DOHH2 (cell line): ENCODE data around the gene ANP32B.

ENCODE experiments used
- H3F3A ChIP-seq: fragments of 200-600 bp; sonication (generic), shearing (Covaris generic); 2 replicates; pipeline ENCODE4 v1.6.0; 2016; ENCODE audit warnings: antibody characterized with exemption, mild to moderate bottlenecking; ENCODE audit not compliant: control insufficient read depth, insufficient read depth
- H3K27ac ChIP-seq: fragments of 200-600 bp; sonication (generic); 2 replicates; pipeline ENCODE4 v1.5.1; 2014; ENCODE audit warnings: low read depth, mild to moderate bottlenecking, low read length, moderate library complexity
- H3K27me3 ChIP-seq: fragments of 200-600 bp; sonication (generic); 2 replicates; pipeline ENCODE4 v1.6.1; 2014; ENCODE audit warnings: mild to moderate bottlenecking, low read length, mixed read lengths; ENCODE audit not compliant: control insufficient read depth
- H3K36me3 ChIP-seq: fragments of 200-600 bp; sonication (generic); 2 replicates; pipeline ENCODE4 v1.6.1; 2014; ENCODE audit warnings: mild to moderate bottlenecking, low read length, moderate library complexity, mixed read lengths; ENCODE audit not compliant: control insufficient read depth
- H3K4me1 ChIP-seq: fragments of 200-600 bp; sonication (generic); 2 replicates; pipeline ENCODE4 v1.6.1; 2014; ENCODE audit warnings: mild to moderate bottlenecking, low read length, mixed read lengths; ENCODE audit not compliant: control insufficient read depth
- H3K4me2 ChIP-seq: fragments of 200-600 bp; sonication (generic); 2 replicates; pipeline ENCODE4 v1.6.0; 2014; ENCODE audit warnings: mild to moderate bottlenecking, low read length, moderate library complexity
- H3K4me3 ChIP-seq: fragments of 200-600 bp; sonication (generic); 2 replicates; pipeline ENCODE4 v1.5.1; 2014; ENCODE audit warnings: mild to moderate bottlenecking, low read length, mixed read lengths
- H3K79me2 ChIP-seq: fragments of 200-600 bp; sonication (generic); 2 replicates; pipeline ENCODE4 v1.6.1; 2014; ENCODE audit warnings: mild to moderate bottlenecking, low read length, mixed read lengths; ENCODE audit not compliant: control insufficient read depth
- H3K9me2 ChIP-seq: fragments of 200-600 bp; sonication (generic); replicated peaks from 2 replicates; pipeline ENCODE4 v1.6.1; 2014; ENCODE audit warnings: mild to moderate bottlenecking, low read length, mixed read lengths; ENCODE audit not compliant: control insufficient read depth
- H3K9me3 ChIP-seq: fragments of 200-600 bp; sonication (generic); 2 replicates; pipeline ENCODE4 v1.6.1; 2014; ENCODE audit warnings: antibody characterized with exemption, low read length, mixed read lengths; ENCODE audit not compliant: control insufficient read depth, insufficient read depth
- H4K20me1 ChIP-seq: fragments of 200-600 bp; sonication (generic); 2 replicates; pipeline ENCODE4 v1.6.0; 2014; ENCODE audit warnings: low read depth, mild to moderate bottlenecking, antibody characterized with exemption, low read length, moderate library complexity; ENCODE audit not compliant: control insufficient read depth, insufficient read depth
- TF ChIP-seq, protein P1 (sequence below): fragments of 200-600 bp; sonication (generic); IDR thresholded peaks from one replicate; pipeline ENCODE4 v1.5.1; 2014; ENCODE audit warnings: antibody characterized with exemption, mild to moderate bottlenecking, low read depth, low read length; ENCODE audit not compliant: poor library complexity, severe bottlenecking

ANP32B gene

DNA sequence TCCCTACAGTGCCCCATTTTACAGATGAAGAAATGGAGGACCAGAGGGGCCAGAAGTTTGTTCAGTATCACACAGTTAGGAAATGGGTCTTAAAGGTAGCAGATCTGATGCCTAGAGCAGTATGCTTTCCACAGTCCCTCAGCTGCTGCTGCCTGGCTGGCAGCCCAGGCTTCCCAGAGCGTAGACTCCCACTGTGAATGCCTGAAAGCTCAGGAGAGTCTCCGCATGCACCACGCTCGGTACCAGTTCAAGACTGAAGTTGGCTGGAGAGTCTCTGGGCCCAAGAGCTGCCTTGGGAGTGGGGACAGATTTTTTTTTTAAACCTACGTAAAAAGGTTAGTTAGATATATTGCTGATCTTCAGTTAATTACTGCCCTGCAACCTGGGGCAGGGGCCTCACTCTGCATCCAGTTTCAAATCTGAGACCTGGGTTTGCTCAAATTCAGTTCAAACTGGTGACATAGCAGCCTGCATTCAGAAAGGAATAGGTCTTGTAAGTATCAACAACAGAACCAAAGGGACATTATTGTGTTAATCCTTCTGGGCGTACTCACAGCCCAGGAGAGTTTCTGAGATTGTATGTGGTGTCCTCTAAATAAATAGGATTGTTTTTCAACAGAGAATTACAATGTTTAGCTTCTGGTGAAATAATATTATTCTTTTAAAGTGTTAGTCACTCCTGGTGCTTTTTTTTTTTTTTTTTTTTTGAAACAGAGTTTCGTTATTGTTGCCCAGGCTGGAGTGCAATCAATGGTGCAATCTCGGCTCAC is 81.7 kb downstream of the ANP32B start:
- H3K79me2 ChIP-seq = peaks cover 50% of the 10 kb centered on the region
- TF ChIP-seq, protein P1, sequence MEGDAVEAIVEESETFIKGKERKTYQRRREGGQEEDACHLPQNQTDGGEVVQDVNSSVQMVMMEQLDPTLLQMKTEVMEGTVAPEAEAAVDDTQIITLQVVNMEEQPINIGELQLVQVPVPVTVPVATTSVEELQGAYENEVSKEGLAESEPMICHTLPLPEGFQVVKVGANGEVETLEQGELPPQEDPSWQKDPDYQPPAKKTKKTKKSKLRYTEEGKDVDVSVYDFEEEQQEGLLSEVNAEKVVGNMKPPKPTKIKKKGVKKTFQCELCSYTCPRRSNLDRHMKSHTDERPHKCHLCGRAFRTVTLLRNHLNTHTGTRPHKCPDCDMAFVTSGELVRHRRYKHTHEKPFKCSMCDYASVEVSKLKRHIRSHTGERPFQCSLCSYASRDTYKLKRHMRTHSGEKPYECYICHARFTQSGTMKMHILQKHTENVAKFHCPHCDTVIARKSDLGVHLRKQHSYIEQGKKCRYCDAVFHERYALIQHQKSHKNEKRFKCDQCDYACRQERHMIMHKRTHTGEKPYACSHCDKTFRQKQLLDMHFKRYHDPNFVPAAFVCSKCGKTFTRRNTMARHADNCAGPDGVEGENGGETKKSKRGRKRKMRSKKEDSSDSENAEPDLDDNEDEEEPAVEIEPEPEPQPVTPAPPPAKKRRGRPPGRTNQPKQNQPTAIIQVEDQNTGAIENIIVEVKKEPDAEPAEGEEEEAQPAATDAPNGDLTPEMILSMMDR = no peak
- H3K9me3 ChIP-seq = no peaks in the 10 kb centered on the region
- H4K20me1 ChIP-seq = 0 out of 2 replicates have a peak, but pooled peaks cover 3% of the 10 kb centered on the region
- no peaks in the 10 kb centered on the region; the same call in 1 of the 2 replicates for H3F3A ChIP-seq
- no peak overlapping the region for H3K4me3 ChIP-seq
- H3K27ac ChIP-seq = no peak overlapping the region
- H3K4me1 ChIP-seq = no peaks in the 10 kb centered on the region
- H3K9me2 ChIP-seq = no peaks in the 10 kb centered on the region
- H3K4me2 ChIP-seq = no peak overlapping the region
- peaks cover 73% of the 10 kb centered on the region for H3K36me3 ChIP-seq
- no peaks in the 10 kb centered on the region for H3K27me3 ChIP-seq
